ENCODE measurements around the gene MEGF11.

The MEGF11 gene

DNA sequence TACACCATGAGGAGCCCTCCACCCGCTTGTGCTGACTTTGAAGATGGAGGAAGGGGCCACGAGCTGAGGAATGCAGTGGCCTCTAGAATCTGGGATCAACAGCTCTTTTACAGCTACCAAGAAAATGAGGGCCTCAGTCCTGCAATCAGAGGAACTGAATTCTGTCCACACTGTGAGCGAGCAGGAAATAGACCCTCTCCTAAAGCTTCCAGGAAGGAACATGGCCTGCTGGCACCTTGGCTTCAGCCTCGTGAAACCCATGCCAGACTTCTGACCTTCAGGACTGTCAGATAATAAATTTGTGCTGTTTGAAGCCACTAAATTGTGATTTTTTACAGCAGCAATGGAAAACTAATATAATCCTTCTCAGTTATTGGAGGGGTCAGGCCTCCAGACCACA lies 322.3 kb downstream of the MEGF11 start (continued):
- TF ChIP-seq, protein P1, sequence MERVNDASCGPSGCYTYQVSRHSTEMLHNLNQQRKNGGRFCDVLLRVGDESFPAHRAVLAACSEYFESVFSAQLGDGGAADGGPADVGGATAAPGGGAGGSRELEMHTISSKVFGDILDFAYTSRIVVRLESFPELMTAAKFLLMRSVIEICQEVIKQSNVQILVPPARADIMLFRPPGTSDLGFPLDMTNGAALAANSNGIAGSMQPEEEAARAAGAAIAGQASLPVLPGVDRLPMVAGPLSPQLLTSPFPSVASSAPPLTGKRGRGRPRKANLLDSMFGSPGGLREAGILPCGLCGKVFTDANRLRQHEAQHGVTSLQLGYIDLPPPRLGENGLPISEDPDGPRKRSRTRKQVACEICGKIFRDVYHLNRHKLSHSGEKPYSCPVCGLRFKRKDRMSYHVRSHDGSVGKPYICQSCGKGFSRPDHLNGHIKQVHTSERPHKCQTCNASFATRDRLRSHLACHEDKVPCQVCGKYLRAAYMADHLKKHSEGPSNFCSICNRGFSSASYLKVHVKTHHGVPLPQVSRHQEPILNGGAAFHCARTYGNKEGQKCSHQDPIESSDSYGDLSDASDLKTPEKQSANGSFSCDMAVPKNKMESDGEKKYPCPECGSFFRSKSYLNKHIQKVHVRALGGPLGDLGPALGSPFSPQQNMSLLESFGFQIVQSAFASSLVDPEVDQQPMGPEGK (CRISPR knock-in tag; IDR thresholded peaks at IDR 0.05; ENCODE audit: borderline replicate concordance) = no peak
- TF ChIP-seq ZNF565 (CRISPR knock-in tag; conservative IDR thresholded peaks at IDR 0.05; ENCODE audit: low read depth) (no peak), ZNF8 (CRISPR knock-in tag; IDR thresholded peaks at IDR 0.05) (no peak), OSR1 (CRISPR knock-in tag; IDR thresholded peaks at IDR 0.05) (no peak), ISL1 (CRISPR knock-in tag; IDR thresholded peaks at IDR 0.05) (no peak), ZFP30 (CRISPR knock-in tag; IDR thresholded peaks at IDR 0.05) (no peak), ESRRG (CRISPR knock-in tag; IDR thresholded peaks at IDR 0.05) (no peak), CSDC2 (CRISPR knock-in tag; IDR thresholded peaks at IDR 0.05) (no peak), SNAI2 (CRISPR knock-in tag; IDR thresholded peaks at IDR 0.05) (no peak), TCF4 (CRISPR knock-in tag; IDR thresholded peaks at IDR 0.05; ENCODE audit: borderline replicate concordance) (no peak)
- TF ChIP-seq, protein P2, sequence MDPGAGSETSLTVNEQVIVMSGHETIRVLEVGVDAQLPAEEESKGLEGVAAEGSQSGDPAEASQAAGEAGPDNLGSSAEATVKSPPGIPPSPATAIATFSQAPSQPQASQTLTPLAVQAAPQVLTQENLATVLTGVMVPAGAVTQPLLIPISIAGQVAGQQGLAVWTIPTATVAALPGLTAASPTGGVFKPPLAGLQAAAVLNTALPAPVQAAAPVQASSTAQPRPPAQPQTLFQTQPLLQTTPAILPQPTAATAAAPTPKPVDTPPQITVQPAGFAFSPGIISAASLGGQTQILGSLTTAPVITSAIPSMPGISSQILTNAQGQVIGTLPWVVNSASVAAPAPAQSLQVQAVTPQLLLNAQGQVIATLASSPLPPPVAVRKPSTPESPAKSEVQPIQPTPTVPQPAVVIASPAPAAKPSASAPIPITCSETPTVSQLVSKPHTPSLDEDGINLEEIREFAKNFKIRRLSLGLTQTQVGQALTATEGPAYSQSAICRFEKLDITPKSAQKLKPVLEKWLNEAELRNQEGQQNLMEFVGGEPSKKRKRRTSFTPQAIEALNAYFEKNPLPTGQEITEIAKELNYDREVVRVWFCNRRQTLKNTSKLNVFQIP (CRISPR knock-in tag; IDR thresholded peaks at IDR 0.05; ENCODE audit: borderline replicate concordance, low read depth) = no peak
- TF ChIP-seq, protein P3, sequence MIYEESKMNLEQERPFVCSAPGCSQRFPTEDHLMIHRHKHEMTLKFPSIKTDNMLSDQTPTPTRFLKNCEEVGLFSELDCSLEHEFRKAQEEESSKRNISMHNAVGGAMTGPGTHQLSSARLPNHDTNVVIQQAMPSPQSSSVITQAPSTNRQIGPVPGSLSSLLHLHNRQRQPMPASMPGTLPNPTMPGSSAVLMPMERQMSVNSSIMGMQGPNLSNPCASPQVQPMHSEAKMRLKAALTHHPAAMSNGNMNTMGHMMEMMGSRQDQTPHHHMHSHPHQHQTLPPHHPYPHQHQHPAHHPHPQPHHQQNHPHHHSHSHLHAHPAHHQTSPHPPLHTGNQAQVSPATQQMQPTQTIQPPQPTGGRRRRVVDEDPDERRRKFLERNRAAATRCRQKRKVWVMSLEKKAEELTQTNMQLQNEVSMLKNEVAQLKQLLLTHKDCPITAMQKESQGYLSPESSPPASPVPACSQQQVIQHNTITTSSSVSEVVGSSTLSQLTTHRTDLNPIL (CRISPR knock-in tag; IDR thresholded peaks at IDR 0.05; ENCODE audit: low read depth) = no peak

DNA sequence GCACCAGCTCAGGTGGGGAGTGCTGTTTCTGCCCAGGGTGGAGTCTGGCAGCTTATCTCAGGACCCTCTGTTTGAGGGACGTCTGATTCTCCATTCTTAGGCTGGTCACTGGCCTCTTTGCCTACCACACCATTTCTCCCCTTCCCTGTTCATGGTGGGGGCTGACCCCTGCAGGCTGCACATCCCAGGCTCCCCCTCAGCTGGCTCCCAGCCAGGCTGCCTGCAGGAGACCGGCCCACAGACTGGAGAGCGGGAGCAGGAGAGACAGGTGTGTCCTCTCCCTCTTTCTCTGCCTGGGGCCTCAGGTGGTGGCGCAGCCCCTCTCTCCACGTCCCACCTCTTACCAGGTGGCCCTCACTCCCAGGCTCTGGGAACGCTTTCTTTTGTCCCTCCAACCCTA lies 323.4 kb downstream of the MEGF11 start:
- ATAC-seq = no peak
- no peak for TF ChIP-seq ZNF70 (CRISPR knock-in tag; IDR thresholded peaks at IDR 0.05)
- TF ChIP-seq RARB (CRISPR knock-in tag; IDR thresholded peaks at IDR 0.05) = no peak
- no peak for TF ChIP-seq CSRNP3 (CRISPR knock-in tag; IDR thresholded peaks at IDR 0.05)
- no peak for TF ChIP-seq TCF4 (CRISPR knock-in tag; IDR thresholded peaks at IDR 0.05; ENCODE audit: borderline replicate concordance)
- no peak for TF ChIP-seq ZFP3 (CRISPR knock-in tag; IDR thresholded peaks at IDR 0.05)
- TF ChIP-seq SNAI2 (CRISPR knock-in tag; IDR thresholded peaks at IDR 0.05) = no peak
- no peak for TF ChIP-seq ZNF565 (CRISPR knock-in tag; conservative IDR thresholded peaks at IDR 0.05; ENCODE audit: low read depth)
- no peak for TF ChIP-seq CSDC2 (CRISPR knock-in tag; IDR thresholded peaks at IDR 0.05)
- no peak for TF ChIP-seq ZNF8 (CRISPR knock-in tag; IDR thresholded peaks at IDR 0.05)
- TF ChIP-seq, protein P1 (CRISPR knock-in tag; IDR thresholded peaks at IDR 0.05; ENCODE audit: borderline replicate concordance) = no peak
- TF ChIP-seq BACH2 (CRISPR knock-in tag; IDR thresholded peaks at IDR 0.05; ENCODE audit: borderline replicate concordance) = no peak
- TF ChIP-seq, protein P3 (CRISPR knock-in tag; IDR thresholded peaks at IDR 0.05; ENCODE audit: low read depth) = no peak
- no peak for TF ChIP-seq ARNTL (CRISPR knock-in tag; IDR thresholded peaks at IDR 0.05; ENCODE audit: borderline replicate concordance, low read depth)
- no peak for TF ChIP-seq ZFP30 (CRISPR knock-in tag; IDR thresholded peaks at IDR 0.05)
- no peak for TF ChIP-seq TOX (CRISPR knock-in tag; IDR thresholded peaks at IDR 0.05; ENCODE audit: borderline replicate concordance)

GRCh38 chr15:65929573-65929972 lies 324.0 kb downstream of the MEGF11 start:
- TF ChIP-seq ISL1 (CRISPR knock-in tag; IDR thresholded peaks at IDR 0.05) = no peak
- no peak for ATAC-seq
